ENCODE measurements around the gene GFRA4.

- TF ChIP-seq CTCF (IDR thresholded peaks at IDR 0.05): no peak
- TF ChIP-seq POLR2A (IDR thresholded peaks at IDR 0.05): no peak
Measured at GRCh38 chr20:3645309-3646066, 17.7 kb downstream of the GFRA4 start.
